WI38 (cell line): ENCODE measurements around the gene KCTD1.

Experiments
- H3K4me3 ChIP-seq: 2 replicates; pipeline ENCODE4 v1.5.1; 2011; ENCODE audit warnings: low read depth, mild to moderate bottlenecking, control low read depth, low read length
- CTCF ChIP-seq: IDR thresholded peaks from 2 replicates; pipeline ENCODE4 v1.5.1; 2012; ENCODE audit warnings: low read depth, mild to moderate bottlenecking, control low read depth, low read length

The KCTD1 gene

GRCh38 chr18:26556573-26556972 lies 8.2 kb upstream of the KCTD1 start:
- no peak overlapping the region for H3K4me3 ChIP-seq
- no peak for TF ChIP-seq CTCF

GRCh38 chr18:26555804-26556553 lies 7.6 kb upstream of the KCTD1 start:
- no peak overlapping the region for H3K4me3 ChIP-seq
- TF ChIP-seq CTCF = no peak

DNA sequence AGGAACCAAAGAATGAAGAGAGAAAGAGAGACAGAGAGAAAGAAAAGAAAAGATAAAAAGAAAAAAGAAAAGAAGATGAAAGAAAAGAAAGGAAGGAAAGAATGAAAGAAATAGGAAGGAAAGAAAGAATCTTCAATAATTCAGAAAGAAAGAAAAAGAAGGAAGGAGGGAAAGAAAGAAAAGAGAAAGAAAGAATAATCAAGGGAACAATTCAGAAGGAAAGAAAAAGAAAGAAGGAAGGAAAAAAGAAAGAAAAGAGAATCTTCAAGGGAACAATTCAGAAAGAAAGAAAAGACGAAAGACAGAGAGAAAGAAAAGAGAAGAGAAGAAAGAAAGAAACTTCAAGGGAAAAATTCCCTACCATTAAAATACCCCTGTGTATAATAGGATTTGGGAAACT lies 5.6 kb upstream of the KCTD1 start:
- TF ChIP-seq CTCF = no peak
- H3K4me3 ChIP-seq = no peak overlapping the region

GRCh38 chr18:26551695-26552081 lies 3.3 kb upstream of the KCTD1 start:
- no peak overlapping the region for H3K4me3 ChIP-seq
- no peak for TF ChIP-seq CTCF

GRCh38 chr18:26550998-26551694 lies 2.8 kb upstream of the KCTD1 start:
- TF ChIP-seq CTCF = no peak
- no peak overlapping the region for H3K4me3 ChIP-seq

- peak overlapping the region; percentile 69 for H3K4me3 ChIP-seq
- no peak for TF ChIP-seq CTCF
These were observed 1.1 kb upstream of the KCTD1 start for GRCh38 chr18:26549263-26550094.
